Measurements from ENCODE around the gene FTHL17.

Gene FTHL17

GRCh38 chrX:31074522-31074921 is 2.7 kb upstream of the FTHL17 start:
- no peaks in the 10 kb centered on the region for H3K36me3 ChIP-seq (ENCODE audit: control insufficient read depth in 1 of 2, insufficient read depth in 2 of 2, low read depth in 1 of 2, low read length in 2 of 2)
- no peak overlapping the region for H3K4me2 ChIP-seq (ENCODE audit: low read length, poor library complexity, severe bottlenecking)
- no peak for DNase-seq
- H2BK5ac ChIP-seq (ENCODE audit: low read depth, low read length, poor library complexity, severe bottlenecking), result no peak overlapping the region
- H2BK12ac ChIP-seq (ENCODE audit: low read length in 2 of 2), result no peak overlapping the region
- no peak overlapping the region for H3K4ac ChIP-seq (ENCODE audit: low read depth in 1 of 2, low read length in 2 of 2)
- H3K27ac ChIP-seq (ENCODE audit: low read length, poor library complexity, severe bottlenecking), result no peak overlapping the region
- H3K9me3 ChIP-seq (ENCODE audit: control insufficient read depth, low read length), result peaks cover 14% of the 10 kb centered on the region
- H3K14ac ChIP-seq (ENCODE audit: low read length in 2 of 2), result no peak overlapping the region
- no peaks in the 10 kb centered on the region for H3K79me1 ChIP-seq (replicated peaks; ENCODE audit: low read length, poor library complexity, severe bottlenecking)
- H2BK15ac ChIP-seq (ENCODE audit: low read depth, poor library complexity, severe bottlenecking), result no peak overlapping the region
- no CpG with 5 or more reads among the region's 2 CpGs for WGBS
- no peak overlapping the region for H4K8ac ChIP-seq (ENCODE audit: low read length)
- H2BK120ac ChIP-seq (ENCODE audit: low read depth, low read length), result no peak overlapping the region
- H4K91ac ChIP-seq (ENCODE audit: low read length), result no peak overlapping the region
- no peak overlapping the region for H3K4me3 ChIP-seq (ENCODE audit: insufficient read depth in 1 of 2, low read depth in 1 of 2, low read length in 2 of 2)
- H2AFZ ChIP-seq (ENCODE audit: low read depth, low read length), result no peak overlapping the region
- H3K9ac ChIP-seq (ENCODE audit: low read length), result no peak overlapping the region
- H3K4me1 ChIP-seq (ENCODE audit: control insufficient read depth, insufficient read depth, low read depth, low read length), result no peaks in the 10 kb centered on the region
- no peak overlapping the region for H3K23ac ChIP-seq (ENCODE audit: low read length in 2 of 2)
- H3K27me3 ChIP-seq (ENCODE audit: control insufficient read depth in 1 of 2, insufficient read depth in 1 of 2, low read length in 2 of 2), result no peaks in the 10 kb centered on the region
- H2AK5ac ChIP-seq (ENCODE audit: low read length, severe bottlenecking), result no peak overlapping the region
- H3K18ac ChIP-seq (ENCODE audit: low read depth in 1 of 2, low read length in 2 of 2), result no peak overlapping the region

GRCh38 chrX:31071262-31071661 is 579 bp downstream of the FTHL17 start:
- 87% methylated on average over 18 of the region's 18 CpGs for WGBS
- no peaks in the 10 kb centered on the region for H3K79me1 ChIP-seq (replicated peaks; ENCODE audit: low read length, poor library complexity, severe bottlenecking)
- H3K27ac ChIP-seq (ENCODE audit: low read length, poor library complexity, severe bottlenecking), result no peak overlapping the region

GRCh38 chrX:31070057-31070468 is 1.8 kb downstream of the FTHL17 start:
- H3K14ac ChIP-seq (ENCODE audit: low read length in 2 of 2), result no peak overlapping the region

More at GRCh38 chrX:31071262-31071661, 579 bp downstream of the FTHL17 start:
- Histone ChIP-seq H3K18ac (ENCODE audit: low read depth in 1 of 2, low read length in 2 of 2) (no peak overlapping the region), H2BK15ac (ENCODE audit: low read depth, poor library complexity, severe bottlenecking) (no peak overlapping the region), H2BK120ac (ENCODE audit: low read depth, low read length) (no peak overlapping the region), H3K27me3 (ENCODE audit: control insufficient read depth in 1 of 2, insufficient read depth in 1 of 2, low read length in 2 of 2) (no peaks in the 10 kb centered on the region), H3K14ac (ENCODE audit: low read length in 2 of 2) (no peak overlapping the region), H3K4ac (ENCODE audit: low read depth in 1 of 2, low read length in 2 of 2) (no peak overlapping the region), H4K91ac (ENCODE audit: low read length) (no peak overlapping the region), H2AK5ac (ENCODE audit: low read length, severe bottlenecking) (no peak overlapping the region), H2BK12ac (ENCODE audit: low read length in 2 of 2) (no peak overlapping the region), H2AFZ (ENCODE audit: low read depth, low read length) (no peak overlapping the region), H3K9me3 (ENCODE audit: control insufficient read depth, low read length) (peaks cover 10% of the 10 kb centered on the region), H3K4me1 (ENCODE audit: control insufficient read depth, insufficient read depth, low read depth, low read length) (no peaks in the 10 kb centered on the region), H3K4me2 (ENCODE audit: low read length, poor library complexity, severe bottlenecking) (no peak overlapping the region), H4K8ac (ENCODE audit: low read length) (no peak overlapping the region), H3K9ac (ENCODE audit: low read length) (no peak overlapping the region), H3K23ac (ENCODE audit: low read length in 2 of 2) (no peak overlapping the region), H3K4me3 (ENCODE audit: insufficient read depth in 1 of 2, low read depth in 1 of 2, low read length in 2 of 2) (no peak overlapping the region), H3K36me3 (ENCODE audit: control insufficient read depth in 1 of 2, insufficient read depth in 2 of 2, low read depth in 1 of 2, low read length in 2 of 2) (no peaks in the 10 kb centered on the region), H2BK5ac (ENCODE audit: low read depth, low read length, poor library complexity, severe bottlenecking) (no peak overlapping the region)
- DNase-seq, result no peak

GRCh38 chrX:31063114-31063513 is 8.7 kb downstream of the FTHL17 start:
- no peak overlapping the region for H2BK120ac ChIP-seq (ENCODE audit: low read depth, low read length)
- H2BK5ac ChIP-seq (ENCODE audit: low read depth, low read length, poor library complexity, severe bottlenecking), result no peak overlapping the region
- no peak overlapping the region for H2AFZ ChIP-seq (ENCODE audit: low read depth, low read length)
- H3K79me1 ChIP-seq (replicated peaks; ENCODE audit: low read length, poor library complexity, severe bottlenecking), result no peaks in the 10 kb centered on the region
- H3K23ac ChIP-seq (ENCODE audit: low read length in 2 of 2), result no peak overlapping the region
- no peak overlapping the region for H2BK12ac ChIP-seq (ENCODE audit: low read length in 2 of 2)
- H2AK5ac ChIP-seq (ENCODE audit: low read length, severe bottlenecking), result no peak overlapping the region
- H3K4ac ChIP-seq (ENCODE audit: low read depth in 1 of 2, low read length in 2 of 2), result no peak overlapping the region
- no peak overlapping the region for H4K91ac ChIP-seq (ENCODE audit: low read length)
- no peak overlapping the region for H3K4me2 ChIP-seq (ENCODE audit: low read length, poor library complexity, severe bottlenecking)
- H2BK15ac ChIP-seq (ENCODE audit: low read depth, poor library complexity, severe bottlenecking), result no peak overlapping the region
- no peak overlapping the region for H3K18ac ChIP-seq (ENCODE audit: low read depth in 1 of 2, low read length in 2 of 2)
- no peaks in the 10 kb centered on the region for H3K4me1 ChIP-seq (ENCODE audit: control insufficient read depth, insufficient read depth, low read depth, low read length)
- no CpG with 5 or more reads among the region's 1 CpG for WGBS
- H3K14ac ChIP-seq (ENCODE audit: low read length in 2 of 2), result no peak overlapping the region
- no peak overlapping the region for H4K8ac ChIP-seq (ENCODE audit: low read length)
- no peak overlapping the region for H3K9ac ChIP-seq (ENCODE audit: low read length)
- no peaks in the 10 kb centered on the region for H3K27me3 ChIP-seq (ENCODE audit: control insufficient read depth in 1 of 2, insufficient read depth in 1 of 2, low read length in 2 of 2)
- no peaks in the 10 kb centered on the region for H3K36me3 ChIP-seq (ENCODE audit: control insufficient read depth in 1 of 2, insufficient read depth in 2 of 2, low read depth in 1 of 2, low read length in 2 of 2)
- H3K9me3 ChIP-seq (ENCODE audit: control insufficient read depth, low read length), result no peaks in the 10 kb centered on the region
- no peak for DNase-seq
- H3K4me3 ChIP-seq (ENCODE audit: insufficient read depth in 1 of 2, low read depth in 1 of 2, low read length in 2 of 2), result no peak overlapping the region
- no peak overlapping the region for H3K27ac ChIP-seq (ENCODE audit: low read length, poor library complexity, severe bottlenecking)

More at GRCh38 chrX:31070057-31070468, 1.8 kb downstream of the FTHL17 start:
- no peak overlapping the region for H4K91ac ChIP-seq (ENCODE audit: low read length)
- H2AFZ ChIP-seq (ENCODE audit: low read depth, low read length), result no peak overlapping the region
- no peak overlapping the region for H2BK5ac ChIP-seq (ENCODE audit: low read depth, low read length, poor library complexity, severe bottlenecking)
- H2AK5ac ChIP-seq (ENCODE audit: low read length, severe bottlenecking), result no peak overlapping the region
- H3K4me2 ChIP-seq (ENCODE audit: low read length, poor library complexity, severe bottlenecking), result no peak overlapping the region
- H4K8ac ChIP-seq (ENCODE audit: low read length), result no peak overlapping the region
- H3K4ac ChIP-seq (ENCODE audit: low read depth in 1 of 2, low read length in 2 of 2), result no peak overlapping the region
- H2BK120ac ChIP-seq (ENCODE audit: low read depth, low read length), result no peak overlapping the region
- H3K23ac ChIP-seq (ENCODE audit: low read length in 2 of 2), result no peak overlapping the region
- no peak overlapping the region for H3K9ac ChIP-seq (ENCODE audit: low read length)
- no peaks in the 10 kb centered on the region for H3K27me3 ChIP-seq (ENCODE audit: control insufficient read depth in 1 of 2, insufficient read depth in 1 of 2, low read length in 2 of 2)
- no peak overlapping the region for H2BK12ac ChIP-seq (ENCODE audit: low read length in 2 of 2)
- H3K4me1 ChIP-seq (ENCODE audit: control insufficient read depth, insufficient read depth, low read depth, low read length), result no peaks in the 10 kb centered on the region
- no peak overlapping the region for H3K4me3 ChIP-seq (ENCODE audit: insufficient read depth in 1 of 2, low read depth in 1 of 2, low read length in 2 of 2)
- H3K79me1 ChIP-seq (replicated peaks; ENCODE audit: low read length, poor library complexity, severe bottlenecking), result no peaks in the 10 kb centered on the region
- H3K18ac ChIP-seq (ENCODE audit: low read depth in 1 of 2, low read length in 2 of 2), result no peak overlapping the region
- H2BK15ac ChIP-seq (ENCODE audit: low read depth, poor library complexity, severe bottlenecking), result no peak overlapping the region
- no peak overlapping the region for H3K27ac ChIP-seq (ENCODE audit: low read length, poor library complexity, severe bottlenecking)
- peaks cover 8% of the 10 kb centered on the region for H3K9me3 ChIP-seq (ENCODE audit: control insufficient read depth, low read length)
- DNase-seq, result no peak
- no peaks in the 10 kb centered on the region for H3K36me3 ChIP-seq (ENCODE audit: control insufficient read depth in 1 of 2, insufficient read depth in 2 of 2, low read depth in 1 of 2, low read length in 2 of 2)
